Measurements from ENCODE around the gene RAB30.

RAB30 gene

DNA sequence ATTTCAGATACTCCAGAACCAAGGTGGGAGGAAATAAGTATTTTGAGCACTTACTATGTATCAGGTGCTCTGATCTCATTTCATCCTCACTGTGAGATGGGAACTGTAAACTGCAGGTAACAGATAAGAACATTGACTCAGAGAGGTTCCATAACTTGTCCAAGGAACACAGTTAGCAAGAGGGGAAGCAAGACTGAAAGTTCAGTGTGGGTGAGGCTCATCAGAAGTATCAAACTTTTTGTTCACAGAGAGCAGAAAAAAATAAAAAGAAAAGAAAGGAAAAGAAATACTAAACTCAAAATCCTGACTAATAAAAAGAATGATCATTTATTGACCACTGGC lies 37.1 kb downstream of the RAB30 start:
- H3K36me3 ChIP-seq (replicated peaks; ENCODE audit: insufficient read depth, low read length) = no peaks in the 10 kb centered on the region
- H3K9ac ChIP-seq (ENCODE audit: low read length) = peak overlapping the region; percentile 39; the same call in 1 of the 2 replicates
- H3K9me3 ChIP-seq (replicated peaks; ENCODE audit: insufficient read depth, low read length) = no peaks in the 10 kb centered on the region
- H3K79me2 ChIP-seq (ENCODE audit: low read length) = peaks cover 99% of the 10 kb centered on the region
- H3K9me2 ChIP-seq (replicated peaks; ENCODE audit: insufficient read depth, low read length) = no peaks in the 10 kb centered on the region
- no peaks in the 10 kb centered on the region for H4K20me1 ChIP-seq (ENCODE audit: insufficient read depth, low read length)
- H3K27ac ChIP-seq (ENCODE audit: low read length) = peak overlapping the region; percentile 71
- no peak for TF ChIP-seq EZH2 (optimal IDR thresholded peaks at IDR 0.05; ENCODE audit: low read depth, low read length)
- TF ChIP-seq EZH2phosphoT487 (IDR thresholded peaks at IDR 0.05; ENCODE audit: low read length) = no peak
- TF ChIP-seq, protein P1, sequence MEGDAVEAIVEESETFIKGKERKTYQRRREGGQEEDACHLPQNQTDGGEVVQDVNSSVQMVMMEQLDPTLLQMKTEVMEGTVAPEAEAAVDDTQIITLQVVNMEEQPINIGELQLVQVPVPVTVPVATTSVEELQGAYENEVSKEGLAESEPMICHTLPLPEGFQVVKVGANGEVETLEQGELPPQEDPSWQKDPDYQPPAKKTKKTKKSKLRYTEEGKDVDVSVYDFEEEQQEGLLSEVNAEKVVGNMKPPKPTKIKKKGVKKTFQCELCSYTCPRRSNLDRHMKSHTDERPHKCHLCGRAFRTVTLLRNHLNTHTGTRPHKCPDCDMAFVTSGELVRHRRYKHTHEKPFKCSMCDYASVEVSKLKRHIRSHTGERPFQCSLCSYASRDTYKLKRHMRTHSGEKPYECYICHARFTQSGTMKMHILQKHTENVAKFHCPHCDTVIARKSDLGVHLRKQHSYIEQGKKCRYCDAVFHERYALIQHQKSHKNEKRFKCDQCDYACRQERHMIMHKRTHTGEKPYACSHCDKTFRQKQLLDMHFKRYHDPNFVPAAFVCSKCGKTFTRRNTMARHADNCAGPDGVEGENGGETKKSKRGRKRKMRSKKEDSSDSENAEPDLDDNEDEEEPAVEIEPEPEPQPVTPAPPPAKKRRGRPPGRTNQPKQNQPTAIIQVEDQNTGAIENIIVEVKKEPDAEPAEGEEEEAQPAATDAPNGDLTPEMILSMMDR (IDR thresholded peaks at IDR 0.05; ENCODE audit: low read length) = no peak
- H3K4me1 ChIP-seq (ENCODE audit: low read length) = peaks cover 30% of the 10 kb centered on the region
- H3K4me2 ChIP-seq (ENCODE audit: low read depth, low read length) = peak overlapping the region; percentile 74
- peak overlapping the region; percentile 33 for H3K4me3 ChIP-seq (ENCODE audit: low read length)
- no peaks in the 10 kb centered on the region for H3K27me3 ChIP-seq (replicated peaks; ENCODE audit: insufficient read depth, low read length)
- no peak for DNase-seq
- no peak overlapping the region for H2AFZ ChIP-seq (ENCODE audit: low read length)
- peaks cover 21% of the 10 kb centered on the region for H3F3A ChIP-seq (ENCODE audit: insufficient read depth, low read length)

DNA sequence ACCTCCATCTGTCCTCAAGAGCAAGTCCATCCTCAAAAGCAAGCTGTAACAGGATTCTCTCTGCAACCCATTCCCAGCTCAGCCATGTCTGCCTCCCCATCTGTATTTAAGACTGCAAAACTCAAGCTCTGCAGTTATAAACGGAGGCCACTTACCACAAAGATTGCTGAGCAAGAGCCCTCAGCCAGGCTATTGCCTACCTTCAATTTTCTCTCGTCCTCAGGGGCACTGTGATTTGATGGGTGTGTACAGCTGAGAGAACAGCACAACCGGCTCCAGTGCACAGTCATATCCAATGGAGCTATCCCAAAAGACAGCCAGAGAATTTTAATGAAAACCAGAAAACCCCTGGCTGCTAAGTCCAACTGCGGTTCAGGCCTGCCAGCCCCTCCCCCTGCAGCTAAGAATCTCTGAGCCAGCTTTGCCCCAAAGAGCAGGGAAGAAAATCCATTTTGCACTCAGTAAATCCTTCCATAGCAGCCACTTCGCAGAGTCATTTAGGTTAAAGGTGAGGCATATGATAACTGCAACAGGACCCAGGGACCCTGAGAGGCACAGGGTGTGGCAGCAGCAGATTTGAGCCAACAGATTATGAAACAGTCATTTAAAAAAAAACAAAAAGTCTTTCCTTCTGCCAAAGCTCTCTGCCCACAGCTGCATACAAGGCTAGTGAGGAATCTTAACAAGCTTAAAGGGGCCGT lies 37.6 kb downstream of the RAB30 start:
- Histone ChIP-seq H3K9me2 (replicated peaks; ENCODE audit: insufficient read depth, low read length) (no peaks in the 10 kb centered on the region), H3K79me2 (ENCODE audit: low read length) (peaks cover 97% of the 10 kb centered on the region), H3K4me1 (ENCODE audit: low read length) (peaks cover 30% of the 10 kb centered on the region), H3F3A (ENCODE audit: insufficient read depth, low read length) (peaks cover 21% of the 10 kb centered on the region), H3K27me3 (replicated peaks; ENCODE audit: insufficient read depth, low read length) (no peaks in the 10 kb centered on the region), H3K36me3 (replicated peaks; ENCODE audit: insufficient read depth, low read length) (no peaks in the 10 kb centered on the region), H3K9me3 (replicated peaks; ENCODE audit: insufficient read depth, low read length) (no peaks in the 10 kb centered on the region), H3K9ac (ENCODE audit: low read length) (peak overlapping the region; percentile 39; the same call in 1 of the 2 replicates), H3K27ac (ENCODE audit: low read length) (peak overlapping the region; percentile 71), H4K20me1 (ENCODE audit: insufficient read depth, low read length) (no peaks in the 10 kb centered on the region), H3K4me3 (ENCODE audit: low read length) (peak overlapping the region; percentile 33), H2AFZ (ENCODE audit: low read length) (no peak overlapping the region), H3K4me2 (ENCODE audit: low read depth, low read length) (peak overlapping the region; percentile 74)
- no peak for TF ChIP-seq EZH2 (optimal IDR thresholded peaks at IDR 0.05; ENCODE audit: low read depth, low read length)
- peak; percentile 61 for DNase-seq

DNA sequence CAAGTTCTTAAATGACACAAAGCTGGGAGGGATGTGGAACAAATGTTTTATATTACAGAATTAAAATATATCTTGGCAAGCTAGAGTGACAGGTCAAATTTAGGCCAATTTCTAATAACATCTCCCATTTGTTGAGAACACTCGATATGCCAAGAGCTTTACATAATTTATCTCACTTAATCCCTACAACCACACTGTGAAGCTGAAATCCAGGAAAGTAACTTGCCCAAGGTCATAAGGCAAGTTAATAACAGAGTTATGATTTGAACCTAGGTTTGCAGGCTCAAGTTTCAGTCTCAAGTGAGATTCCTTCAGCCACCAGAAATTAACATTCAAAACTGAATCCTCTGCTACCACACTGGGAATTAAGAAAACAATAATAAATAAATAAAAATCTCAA lies 38.3 kb downstream of the RAB30 start:
- Histone ChIP-seq H3K79me2 (ENCODE audit: low read length) (peaks cover 97% of the 10 kb centered on the region), H3K9ac (ENCODE audit: low read length) (peak overlapping the region; percentile 39), H3K27ac (ENCODE audit: low read length) (peak overlapping the region; percentile 71; the same call in 1 of the 2 replicates), H3K9me3 (replicated peaks; ENCODE audit: insufficient read depth, low read length) (no peaks in the 10 kb centered on the region), H4K20me1 (ENCODE audit: insufficient read depth, low read length) (no peaks in the 10 kb centered on the region), H3K4me3 (ENCODE audit: low read length) (peak overlapping the region; percentile 33; the same call in 1 of the 2 replicates), H3K36me3 (replicated peaks; ENCODE audit: insufficient read depth, low read length) (no peaks in the 10 kb centered on the region), H3K4me1 (ENCODE audit: low read length) (peaks cover 30% of the 10 kb centered on the region), H3F3A (ENCODE audit: insufficient read depth, low read length) (peaks cover 21% of the 10 kb centered on the region), H3K4me2 (ENCODE audit: low read depth, low read length) (peak overlapping the region; percentile 74), H3K9me2 (replicated peaks; ENCODE audit: insufficient read depth, low read length) (no peaks in the 10 kb centered on the region), H2AFZ (ENCODE audit: low read length) (no peak overlapping the region), H3K27me3 (replicated peaks; ENCODE audit: insufficient read depth, low read length) (no peaks in the 10 kb centered on the region)
- DNase-seq = peak; percentile 11
- TF ChIP-seq, protein P1 (IDR thresholded peaks at IDR 0.05; ENCODE audit: low read length) = no peak
- TF ChIP-seq EZH2phosphoT487 (IDR thresholded peaks at IDR 0.05; ENCODE audit: low read length) (no peak), EZH2 (optimal IDR thresholded peaks at IDR 0.05; ENCODE audit: low read depth, low read length) (no peak)

DNA sequence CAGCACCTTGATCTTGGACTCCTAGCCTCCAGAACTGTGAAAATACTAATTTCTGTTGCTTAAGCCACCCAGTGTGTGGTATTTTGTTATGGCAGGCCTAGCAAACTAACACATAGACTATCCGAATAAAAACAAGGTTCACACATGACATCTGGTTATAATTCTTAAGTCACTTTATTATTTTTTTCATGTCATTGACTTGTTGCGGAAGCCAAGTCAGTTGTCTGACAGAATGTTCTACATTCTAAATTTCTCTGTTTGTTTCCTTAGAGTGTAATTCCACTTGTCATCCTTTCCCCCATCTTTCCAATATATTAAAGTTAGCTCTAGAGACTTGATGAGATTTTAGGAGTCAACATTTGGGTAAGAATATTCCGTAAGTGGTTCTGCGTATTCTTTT lies 40.6 kb downstream of the RAB30 start:
- H3K36me3 ChIP-seq (replicated peaks; ENCODE audit: insufficient read depth, low read length) = no peaks in the 10 kb centered on the region
- H3K4me1 ChIP-seq (ENCODE audit: low read length) = peaks cover 30% of the 10 kb centered on the region
- H3K9me2 ChIP-seq (replicated peaks; ENCODE audit: insufficient read depth, low read length) = no peaks in the 10 kb centered on the region
- H3K79me2 ChIP-seq (ENCODE audit: low read length) = peaks cover 98% of the 10 kb centered on the region
- no peak overlapping the region for H3K9ac ChIP-seq (ENCODE audit: low read length)
- no peaks in the 10 kb centered on the region for H3K9me3 ChIP-seq (replicated peaks; ENCODE audit: insufficient read depth, low read length)
- no peak for DNase-seq
- TF ChIP-seq EZH2 (optimal IDR thresholded peaks at IDR 0.05; ENCODE audit: low read depth, low read length) (no peak), EZH2phosphoT487 (IDR thresholded peaks at IDR 0.05; ENCODE audit: low read length) (no peak)
- TF ChIP-seq, protein P1 (IDR thresholded peaks at IDR 0.05; ENCODE audit: low read length) = no peak
- H3K27me3 ChIP-seq (replicated peaks; ENCODE audit: insufficient read depth, low read length) = no peaks in the 10 kb centered on the region
- no peak overlapping the region for H3K27ac ChIP-seq (ENCODE audit: low read length)
- H3K4me2 ChIP-seq (ENCODE audit: low read depth, low read length) = no peak overlapping the region
- no peaks in the 10 kb centered on the region for H4K20me1 ChIP-seq (ENCODE audit: insufficient read depth, low read length)
- H2AFZ ChIP-seq (ENCODE audit: low read length) = no peak overlapping the region
- peaks cover 21% of the 10 kb centered on the region for H3F3A ChIP-seq (ENCODE audit: insufficient read depth, low read length)
- no peak overlapping the region for H3K4me3 ChIP-seq (ENCODE audit: low read length)

All from MM.1S (cell line).